K562 (cell line): ENCODE measurements around the gene CPE. TPM values are rescaled to one million over a fixed set of nuclear protein-coding genes. Genes with fewer than 3 reads are reported as not detected.

ENCODE experiments used
- ATAC-seq: fragments of 200-7000 bp; cut with Tn5 transposase; 3 replicates; pipeline ENCODE4 v1.9.1; 2020; ENCODE audit warnings: moderate library complexity
- BruUV-seq: library from RNA; stranded (reverse); fragments of 400-500 nt; replicated peaks from 2 replicates; lab custom pipeline; 2021; lab: Mats Ljungman, UMichigan
- CTCF ChIA-PET: fragments of 300-600 bp; formaldehyde crosslinking; extraction: SDS; loops from one replicate; lab custom pipeline; 2021; ENCODE audit warnings: low intra/inter-chr PET ratio; lab: Yijun Ruan, JAX
- POLR2A ChIA-PET: fragments of 300-600, 350-650 bp; sonication (Branson Sonifier 250); formaldehyde crosslinking; extraction: SDS; loops from one replicate; lab custom pipeline; 2021; ENCODE audit warnings: antibody characterized with exemption, inconsistent platforms; lab: Yijun Ruan, JAX
- DNase-seq, 4 experiments: peaks; one replicate each; pipeline versions ENCODE4 v3.0.0 to v3.0.0-alpha.2; 2011 to 2018; ENCODE audit warnings: low spot score in 3 of 4, mixed read lengths in 3 of 4; ENCODE audit errors: extremely low read depth in 1 of 4
- FAIRE-seq: peaks from 2 replicates; lab custom pipeline; 2011; peaks lifted over from hg19 to GRCh38; lab: Jason Lieb, UNC
- H2AFZ ChIP-seq: 2 replicates; pipeline ENCODE4 v1.6.0; 2011; ENCODE audit warnings: low read depth, low read length, control low read depth, inconsistent platforms
- H3K27ac ChIP-seq: fragments of 200-600 bp; 3 replicates; pipeline ENCODE4 v1.8.0; 2011; ENCODE audit warnings: low read depth, mild to moderate bottlenecking, control low read depth, inconsistent platforms, low read length, moderate library complexity, mixed read lengths; ENCODE audit errors: extremely low read depth
- H3K27me3 ChIP-seq, 2 experiments: fragments of 300-600 bp in 1 of 2; 2 replicates in 1 of 2; 3 replicates in 1 of 2; pipeline versions ENCODE4 v1.6.0 to v1.8.0; 2011; ENCODE audit warnings: inconsistent platforms in 2 of 2, low read length in 2 of 2, mild to moderate bottlenecking in 1 of 2, mixed read lengths in 1 of 2, moderate library complexity in 1 of 2; ENCODE audit not compliant: control insufficient read depth in 2 of 2, insufficient read depth in 2 of 2
- H3K36me3 ChIP-seq: fragments of 300-600 bp; 3 replicates; pipeline ENCODE4 v1.8.0; 2011; ENCODE audit warnings: mild to moderate bottlenecking, low read length, inconsistent platforms; ENCODE audit not compliant: control insufficient read depth, insufficient read depth
- H3K4me1 ChIP-seq, 2 experiments: fragments of 200-600 bp in 1 of 2; replicated peaks in 1 of 2; 2 replicates in 1 of 2; 3 replicates in 1 of 2; pipeline versions ENCODE4 v1.5.1 to v1.8.0; 2011; ENCODE audit warnings: inconsistent platforms in 2 of 2, low read length in 2 of 2, mild to moderate bottlenecking in 1 of 2, mixed read lengths in 1 of 2, moderate library complexity in 1 of 2; ENCODE audit not compliant: control insufficient read depth in 2 of 2, insufficient read depth in 2 of 2
- H3K4me2 ChIP-seq: 2 replicates; pipeline ENCODE4 v1.6.1; 2011; ENCODE audit warnings: low read length, control low read depth, inconsistent platforms, mixed read lengths; ENCODE audit not compliant: insufficient read depth
- H3K4me3 ChIP-seq: fragments of 200-600 bp; sonication (generic), shearing (Covaris generic); 2 replicates; pipeline ENCODE4 v1.5.1; 2016; ENCODE audit warnings: control low read depth, inconsistent platforms
- H3K79me2 ChIP-seq: fragments of 200-600 bp; 3 replicates; pipeline ENCODE4 v1.8.0; 2011; ENCODE audit warnings: low read length, inconsistent platforms; ENCODE audit not compliant: control insufficient read depth, insufficient read depth
- H3K9ac ChIP-seq, 2 experiments: 2 replicates each; pipeline versions ENCODE4 v1.6.0 to v1.6.1; 2011; ENCODE audit warnings: low read depth in 2 of 2, low read length in 2 of 2, control low read depth in 1 of 2, inconsistent platforms in 1 of 2, mild to moderate bottlenecking in 1 of 2, mixed read lengths in 1 of 2; ENCODE audit not compliant: insufficient read depth in 1 of 2
- H3K9me1 ChIP-seq: one replicate; pipeline ENCODE4 v1.6.0; 2011; ENCODE audit warnings: inconsistent platforms, mild to moderate bottlenecking, low read length, moderate library complexity; ENCODE audit not compliant: control insufficient read depth, insufficient read depth
- H3K9me3 ChIP-seq: replicated peaks from 2 replicates; pipeline ENCODE4 v1.5.1; 2011; ENCODE audit warnings: low read depth, low read length, inconsistent platforms; ENCODE audit not compliant: control insufficient read depth, insufficient read depth
- H4K20me1 ChIP-seq: replicated peaks from 2 replicates; pipeline ENCODE4 v1.6.1; 2011; ENCODE audit warnings: low read length, inconsistent platforms, mixed read lengths; ENCODE audit not compliant: control insufficient read depth, insufficient read depth
- ATF7 ChIP-seq: fragments of 450-650 bp; IDR thresholded peaks from 2 replicates; pipeline ENCODE4 v1.7.1; 2014; ENCODE audit warnings: mild to moderate bottlenecking, moderate library complexity
- ETV1 ChIP-seq: fragments of 450-650 bp; conservative IDR thresholded peaks from 2 replicates; pipeline ENCODE4 v1.6.1; 2016; ENCODE audit warnings: missing genetic modification characterization, control low read depth, low read depth, missing compliant biosample characterization
- NFRKB ChIP-seq: fragments of 450-650 bp; IDR thresholded peaks from 2 replicates; pipeline ENCODE4 v1.6.1; 2016; ENCODE audit warnings: low read depth
- NR3C1 ChIP-seq: sonication (generic); formaldehyde crosslinking; IDR thresholded peaks from 2 replicates; pipeline ENCODE4 v1.8.1; 2022; ENCODE audit warnings: missing genetic modification reagents
- STAG1 ChIP-seq: sonication (generic); formaldehyde crosslinking; IDR thresholded peaks from 2 replicates; pipeline ENCODE4 v1.5.0; 2020; ENCODE audit warnings: missing genetic modification reagents, borderline replicate concordance
- ZNF165 ChIP-seq: fragments of 250-450 bp; sonication (Bioruptor Pico); IDR thresholded peaks from 2 replicates; pipeline ENCODE4 v1.4.0; 2020; ENCODE audit warnings: borderline replicate concordance
- ZNF175 ChIP-seq: fragments of 200-800 bp; sonication (Bioruptor generic); IDR thresholded peaks from 2 replicates; pipeline ENCODE4 v1.6.1; 2016; ENCODE audit warnings: low read depth, mild to moderate bottlenecking, missing genetic modification characterization, missing compliant biosample characterization
- WGBS: fragments of 100-300 bp; shearing (Covaris generic); methylation state at CpG from one replicate; pipeline ENCODE4 v1.1.6; 2016; ENCODE audit warnings: low coverage, mixed read lengths; ENCODE audit not compliant: insufficient coverage; ENCODE audit errors: missing lambda C conversion rate; 5-methylcytosine and 5-hydroxymethylcytosine counted together
- in situ Hi-C: fragments of 300-500 bp; cut with MboI; formaldehyde crosslinking; loops from 4 replicates; pipeline ENCODE4 v1.15.0; 2018; ENCODE audit warnings: inconsistent platforms, mixed read lengths
- intact Hi-C: fragments of 100-400 bp; cut with micrococcal nuclease; formaldehyde crosslinking; loops from 2 replicates; pipeline ENCODE4 v1.14.2; 2022
- polyA plus RNA-seq, 8 experiments: library from polyadenylated mRNA; depleted of rRNA in 4 of 8; stranded (reverse) in 5 of 8; unstranded in 3 of 8; fragments of >200 nt; fragmentation: Nextera tagmentation in 2 of 8; fragmentation: Illumina TruSeq in 1 of 8; extraction: Ambion mirVana in 2 of 8; extraction: Trizol in 1 of 8; gene quantifications; 2 replicates each; pipeline versions ENCODE4 v1.2.1 to v1.2.3, GENCODE V29; 2011 to 2014; ENCODE audit warnings: inconsistent platforms in 1 of 8, missing spikeins in 1 of 8
- total RNA-seq, 7 experiments: library from RNA; depleted of rRNA in 6 of 7; stranded (reverse); fragments of >200 nt in 6 of 7; fragmentation: Illumina TruSeq in 2 of 7; extraction: Trizol in 2 of 7; gene quantifications; 2 replicates each; pipeline versions ENCODE4 v1.2.1 to v1.2.3, GENCODE V29; 2011 to 2021; ENCODE audit warnings: low replicate concordance in 1 of 7
- TF ChIP-seq, protein P1 (sequence below): fragments of 450-650 bp; IDR thresholded peaks from 2 replicates; pipeline ENCODE4 v1.6.1; 2017; ENCODE audit warnings: antibody characterized with exemption
- TF ChIP-seq, protein P2 (sequence below): fragments of 250-450 bp; sonication (Bioruptor Pico); IDR thresholded peaks from 2 replicates; pipeline ENCODE4 v1.4.0; 2020; ENCODE audit warnings: mild to moderate bottlenecking, moderate library complexity
- TF ChIP-seq, protein P3 (sequence below), 2 experiments: fragments of 450-650 bp; formaldehyde crosslinking in 1 of 2; IDR thresholded peaks; 2 replicates each; pipeline versions ENCODE4 v1.4.0 to v1.6.1; 2014 to 2020; ENCODE audit warnings: mild to moderate bottlenecking in 2 of 2, borderline replicate concordance in 1 of 2, low read depth in 1 of 2

The CPE gene
- total and polyA plus RNA-seq, 9 of the 15 experiments (the other 6 are each of a cell fraction or from before 2014, with no cell fraction given), result 0.04 to 0.16 (median 0.06) TPM; not detected in 4

DNA sequence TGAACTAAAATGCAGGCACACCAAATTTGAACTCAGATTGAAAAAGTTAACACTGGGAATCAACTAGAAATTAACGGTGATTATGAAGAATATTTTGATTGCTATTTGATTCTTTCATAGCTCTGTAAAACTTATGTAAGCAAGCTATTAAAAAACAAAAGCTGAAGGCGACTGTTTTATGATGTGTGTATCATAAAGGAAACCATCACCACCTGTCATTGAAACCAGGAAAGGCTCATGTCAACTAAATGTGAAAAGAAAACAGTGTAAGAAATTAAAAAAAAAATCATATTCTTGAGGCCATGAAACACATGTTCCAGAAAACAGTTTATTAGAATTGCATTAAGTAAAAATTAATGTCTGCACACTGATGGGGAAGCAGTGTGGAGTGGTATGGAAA is 24.2 kb downstream of the CPE start (continued):
- TF ChIP-seq, protein P1, sequence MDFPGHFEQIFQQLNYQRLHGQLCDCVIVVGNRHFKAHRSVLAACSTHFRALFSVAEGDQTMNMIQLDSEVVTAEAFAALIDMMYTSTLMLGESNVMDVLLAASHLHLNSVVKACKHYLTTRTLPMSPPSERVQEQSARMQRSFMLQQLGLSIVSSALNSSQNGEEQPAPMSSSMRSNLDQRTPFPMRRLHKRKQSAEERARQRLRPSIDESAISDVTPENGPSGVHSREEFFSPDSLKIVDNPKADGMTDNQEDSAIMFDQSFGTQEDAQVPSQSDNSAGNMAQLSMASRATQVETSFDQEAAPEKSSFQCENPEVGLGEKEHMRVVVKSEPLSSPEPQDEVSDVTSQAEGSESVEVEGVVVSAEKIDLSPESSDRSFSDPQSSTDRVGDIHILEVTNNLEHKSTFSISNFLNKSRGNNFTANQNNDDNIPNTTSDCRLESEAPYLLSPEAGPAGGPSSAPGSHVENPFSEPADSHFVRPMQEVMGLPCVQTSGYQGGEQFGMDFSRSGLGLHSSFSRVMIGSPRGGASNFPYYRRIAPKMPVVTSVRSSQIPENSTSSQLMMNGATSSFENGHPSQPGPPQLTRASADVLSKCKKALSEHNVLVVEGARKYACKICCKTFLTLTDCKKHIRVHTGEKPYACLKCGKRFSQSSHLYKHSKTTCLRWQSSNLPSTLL, result no peak
- TF ChIP-seq NFRKB (no peak), ATF7 (no peak), NR3C1 (CRISPR knock-in tag) (no peak), ETV1 (tag) (no peak), ZNF165 (CRISPR knock-in tag) (no peak)
- TF ChIP-seq, protein P2, sequence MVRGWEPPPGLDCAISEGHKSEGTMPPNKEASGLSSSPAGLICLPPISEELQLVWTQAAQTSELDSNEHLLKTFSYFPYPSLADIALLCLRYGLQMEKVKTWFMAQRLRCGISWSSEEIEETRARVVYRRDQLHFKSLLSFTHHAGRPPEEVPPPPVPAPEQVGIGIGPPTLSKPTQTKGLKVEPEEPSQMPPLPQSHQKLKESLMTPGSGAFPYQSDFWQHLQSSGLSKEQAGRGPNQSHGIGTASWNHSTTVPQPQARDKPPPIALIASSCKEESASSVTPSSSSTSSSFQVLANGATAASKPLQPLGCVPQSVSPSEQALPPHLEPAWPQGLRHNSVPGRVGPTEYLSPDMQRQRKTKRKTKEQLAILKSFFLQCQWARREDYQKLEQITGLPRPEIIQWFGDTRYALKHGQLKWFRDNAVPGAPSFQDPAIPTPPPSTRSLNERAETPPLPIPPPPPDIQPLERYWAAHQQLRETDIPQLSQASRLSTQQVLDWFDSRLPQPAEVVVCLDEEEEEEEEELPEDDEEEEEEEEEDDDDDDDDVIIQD, result no peak

DNA sequence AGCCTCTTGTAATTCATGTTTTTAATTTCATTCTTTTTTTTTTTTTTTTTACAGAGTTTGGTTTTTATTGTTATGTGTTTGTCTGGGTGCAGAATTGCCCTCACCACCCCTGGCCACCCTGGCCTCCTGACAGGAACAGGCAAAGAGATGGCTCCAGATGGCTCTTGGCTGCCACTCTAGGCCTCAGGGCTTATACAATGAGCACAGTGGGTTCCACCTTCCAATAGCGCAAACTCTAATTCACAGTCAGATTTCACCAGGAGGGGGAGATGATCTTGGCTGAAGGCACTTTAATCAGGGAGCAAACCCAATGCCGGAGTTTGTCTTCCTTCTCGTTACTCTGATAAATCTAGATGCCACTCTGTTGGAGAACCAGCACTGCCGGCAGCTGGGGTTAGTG is 24.8 kb downstream of the CPE start:
- Histone ChIP-seq H2AFZ (no peak overlapping the region), H3K9me1 (no peaks in the 10 kb centered on the region), H3K4me2 (no peak overlapping the region), H3K9ac (no peak overlapping the region), H4K20me1 (no peaks in the 10 kb centered on the region), H3K36me3 (no peaks in the 10 kb centered on the region), H3K27ac (no peak overlapping the region), H3K79me2 (no peaks in the 10 kb centered on the region), H3K4me3 (no peak overlapping the region), H3K4me1 (no peaks in the 10 kb centered on the region), H3K27me3 (peaks cover 0 to 4% of the 10 kb centered on the region in 2 experiments; a peak in 4 of 5 replicates), H3K9me3 (no peaks in the 10 kb centered on the region)
- whole genome bisulfite sequencing, result 17% methylated on average over 3 of the region's 4 CpGs
- POLR2A ChIA-PET, result interaction anchor here (1.0 kb wide), 1 partner anchor 10 kb away, joined by 4 read pairs; no protein-coding TSS in a partner anchor
- ATAC-seq, result peak; percentile 61
- in situ Hi-C loops (no loop called here), intact Hi-C loops (loop anchor here (5.0 kb wide), 1 partner anchor 271 kb away; no protein-coding TSS in a partner anchor)
- CTCF ChIA-PET, result no interaction called here
- BruUV-seq, result no TSS peak
- no peak for DNase-seq
- peak; percentile 54 for FAIRE-seq
- TF ChIP-seq STAG1 (CRISPR knock-in tag) (no peak), ZNF175 (CRISPR knock-in tag) (no peak)
- TF ChIP-seq, protein P3, sequence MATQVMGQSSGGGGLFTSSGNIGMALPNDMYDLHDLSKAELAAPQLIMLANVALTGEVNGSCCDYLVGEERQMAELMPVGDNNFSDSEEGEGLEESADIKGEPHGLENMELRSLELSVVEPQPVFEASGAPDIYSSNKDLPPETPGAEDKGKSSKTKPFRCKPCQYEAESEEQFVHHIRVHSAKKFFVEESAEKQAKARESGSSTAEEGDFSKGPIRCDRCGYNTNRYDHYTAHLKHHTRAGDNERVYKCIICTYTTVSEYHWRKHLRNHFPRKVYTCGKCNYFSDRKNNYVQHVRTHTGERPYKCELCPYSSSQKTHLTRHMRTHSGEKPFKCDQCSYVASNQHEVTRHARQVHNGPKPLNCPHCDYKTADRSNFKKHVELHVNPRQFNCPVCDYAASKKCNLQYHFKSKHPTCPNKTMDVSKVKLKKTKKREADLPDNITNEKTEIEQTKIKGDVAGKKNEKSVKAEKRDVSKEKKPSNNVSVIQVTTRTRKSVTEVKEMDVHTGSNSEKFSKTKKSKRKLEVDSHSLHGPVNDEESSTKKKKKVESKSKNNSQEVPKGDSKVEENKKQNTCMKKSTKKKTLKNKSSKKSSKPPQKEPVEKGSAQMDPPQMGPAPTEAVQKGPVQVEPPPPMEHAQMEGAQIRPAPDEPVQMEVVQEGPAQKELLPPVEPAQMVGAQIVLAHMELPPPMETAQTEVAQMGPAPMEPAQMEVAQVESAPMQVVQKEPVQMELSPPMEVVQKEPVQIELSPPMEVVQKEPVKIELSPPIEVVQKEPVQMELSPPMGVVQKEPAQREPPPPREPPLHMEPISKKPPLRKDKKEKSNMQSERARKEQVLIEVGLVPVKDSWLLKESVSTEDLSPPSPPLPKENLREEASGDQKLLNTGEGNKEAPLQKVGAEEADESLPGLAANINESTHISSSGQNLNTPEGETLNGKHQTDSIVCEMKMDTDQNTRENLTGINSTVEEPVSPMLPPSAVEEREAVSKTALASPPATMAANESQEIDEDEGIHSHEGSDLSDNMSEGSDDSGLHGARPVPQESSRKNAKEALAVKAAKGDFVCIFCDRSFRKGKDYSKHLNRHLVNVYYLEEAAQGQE (IDR thresholded peaks at IDR 0.05; ENCODE audit: borderline replicate concordance), result no peak
- TF ChIP-seq, protein P3 (CRISPR knock-in tag; IDR thresholded peaks at IDR 0.05; ENCODE audit: low read depth), result no peak
